Stimulated activated CD4-positive, alpha-beta T cell treated with anti-CD3 and anti-CD28 coated beads, TNF-alpha, amount 100 ng/mL, for 24 hours (primary cell): Measurements from ENCODE around the gene E2F6.
A peak's percentile ranks its signal among the peaks of the same experiment; 100 is the strongest.

Experiments
- DNase-seq, 3 experiments: peaks; one replicate each; pipeline ENCODE4 v3.0.0-alpha.2; 2020; ENCODE audit warnings: low read depth in 3 of 3

Gene E2F6

DNA sequence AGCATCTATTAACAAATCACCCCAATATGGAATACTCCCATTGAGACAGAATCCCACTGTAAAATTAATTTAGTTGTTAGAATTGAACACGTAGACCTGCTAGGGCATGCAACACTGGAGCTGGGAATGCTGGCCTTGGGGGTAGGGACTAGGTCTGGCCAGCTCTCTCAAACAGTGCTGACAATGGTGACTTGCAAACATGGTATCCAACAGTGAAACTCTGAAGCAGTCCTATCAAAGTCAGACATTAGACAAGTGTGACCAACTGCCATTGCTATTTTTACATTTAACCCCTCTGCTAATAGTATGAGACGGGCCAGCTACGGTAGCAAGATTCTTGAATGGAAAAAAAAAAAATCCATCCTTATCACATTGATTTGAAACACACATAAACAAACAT is 7.2 kb downstream of the E2F6 start:
- no peak for DNase-seq

GRCh38 chr2:11457935-11458334 is 8.0 kb downstream of the E2F6 start:
- no peak for DNase-seq

- DNase-seq = no peak
These were observed 9.7 kb downstream of the E2F6 start for GRCh38 chr2:11456251-11456650.

- DNase-seq = no peak
These were observed 11.1 kb downstream of the E2F6 start for GRCh38 chr2:11454824-11455223.

GRCh38 chr2:11450791-11451190 is 15.2 kb downstream of the E2F6 start:
- DNase-seq = no peak

DNA sequence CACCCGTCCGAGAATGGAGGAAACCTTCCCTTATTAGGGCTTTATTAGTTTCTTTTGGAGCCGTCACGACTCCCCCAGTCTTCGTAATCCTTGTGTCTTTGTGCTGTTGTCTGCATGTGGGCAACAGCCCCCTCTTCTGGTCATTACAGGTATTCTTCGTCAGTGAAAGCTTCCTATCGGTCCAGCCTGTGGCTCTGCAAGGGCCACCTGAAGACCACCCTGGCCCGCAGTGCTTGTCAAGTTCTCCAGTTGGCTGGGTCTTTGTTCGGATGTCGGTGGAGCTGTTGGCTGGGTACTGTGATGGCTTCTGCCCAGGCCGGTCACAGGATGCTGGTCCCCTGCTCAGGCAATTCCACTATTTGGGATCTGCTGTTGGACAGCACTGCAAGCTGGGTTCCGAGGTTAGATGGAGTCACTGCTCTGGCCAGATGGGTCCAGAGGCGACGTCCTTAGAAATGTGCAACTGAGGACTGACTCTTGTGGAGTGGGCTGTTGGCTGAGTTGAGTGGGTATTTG is 19.2 kb downstream of the E2F6 start:
- peak; percentile 17 to 23 (median 19) for DNase-seq

DNA sequence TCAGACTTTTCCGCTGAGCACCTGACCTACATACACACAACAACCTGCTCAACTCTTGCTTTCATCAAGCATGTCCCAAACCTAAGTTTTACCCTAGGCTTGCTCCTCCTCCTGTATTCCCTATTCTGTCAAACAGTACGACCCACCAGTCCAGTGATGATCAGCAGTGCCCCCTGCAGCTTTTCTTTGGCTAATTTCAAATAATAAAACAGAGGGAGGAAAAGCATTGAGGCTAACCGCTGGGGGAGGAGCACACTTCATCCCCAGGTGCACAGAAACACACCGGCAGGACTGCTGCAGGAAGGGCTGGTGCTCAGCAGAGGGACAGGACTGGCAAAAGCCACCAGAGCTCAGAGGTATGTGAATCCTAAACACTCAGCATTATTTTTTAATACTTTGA is 21.2 kb downstream of the E2F6 start:
- no peak for DNase-seq

GRCh38 chr2:11438555-11439080 is 27.3 kb downstream of the E2F6 start:
- no peak for DNase-seq

GRCh38 chr2:11437602-11438001 is 28.4 kb downstream of the E2F6 start:
- DNase-seq = no peak

DNA sequence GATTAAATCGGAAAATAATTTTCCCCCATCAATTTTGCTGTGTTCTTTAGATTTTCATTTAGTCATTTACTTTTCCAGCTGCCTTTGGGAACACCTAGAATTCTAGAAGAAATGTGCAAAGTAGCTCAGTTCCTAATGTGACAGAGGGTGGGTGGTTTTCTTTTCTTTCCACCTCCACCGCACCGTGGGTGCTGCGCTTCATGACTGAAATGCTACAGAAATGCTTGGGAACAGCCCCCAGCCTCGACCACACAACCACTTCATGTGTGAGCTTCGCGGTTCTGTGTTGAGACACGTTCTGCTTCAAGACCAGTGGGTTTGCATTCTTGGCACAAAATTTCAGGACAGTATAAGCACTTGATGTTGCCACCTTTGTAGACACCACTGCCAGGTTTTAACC is 30.9 kb downstream of the E2F6 start:
- DNase-seq = no peak

GRCh38 chr2:11434443-11434842 is 31.5 kb downstream of the E2F6 start:
- DNase-seq = no peak

- DNase-seq = no peak
These were observed 32.1 kb downstream of the E2F6 start for GRCh38 chr2:11433822-11434221.

- no peak for DNase-seq
These were observed 35.2 kb downstream of the E2F6 start for GRCh38 chr2:11430729-11431128.

DNA sequence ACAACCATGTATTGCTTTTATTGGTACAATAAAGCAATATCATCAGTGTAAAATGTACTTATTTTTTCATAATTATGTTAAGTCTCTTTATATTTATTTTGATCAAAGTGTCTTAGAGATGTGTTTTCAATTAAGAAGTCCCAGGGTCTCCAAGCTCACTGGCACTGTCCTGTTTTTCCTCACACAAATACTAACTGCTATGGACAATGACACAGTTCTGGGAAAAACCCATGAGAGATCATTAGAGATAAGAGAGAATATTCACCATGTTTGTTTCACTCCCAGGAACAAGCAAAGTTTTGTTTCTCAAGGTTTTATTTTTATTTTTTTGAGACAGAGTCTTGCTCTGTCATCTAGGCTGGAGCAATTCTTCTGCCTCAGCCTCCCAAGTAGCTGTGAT is 38.7 kb downstream of the E2F6 start:
- DNase-seq = no peak

- DNase-seq = no peak
These were observed 43.0 kb downstream of the E2F6 start for GRCh38 chr2:11422901-11423435.

DNA sequence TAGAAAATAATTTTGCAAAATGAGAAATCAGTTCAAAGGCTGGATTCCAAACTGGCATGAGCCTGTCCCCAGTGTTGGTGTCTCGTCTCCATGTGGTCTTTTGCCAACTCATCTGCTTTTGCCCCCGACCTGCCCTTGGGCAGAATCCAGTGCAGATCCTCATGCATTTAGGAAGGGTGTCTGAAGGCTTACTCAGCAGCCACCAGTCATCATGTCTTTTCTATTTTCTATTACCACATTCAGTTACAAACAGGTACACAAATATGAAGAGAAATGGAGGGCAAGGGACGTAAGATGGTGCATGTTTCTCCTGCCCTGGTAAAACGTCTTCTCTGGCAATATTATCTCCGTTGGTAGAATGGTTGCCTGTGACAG is 43.5 kb downstream of the E2F6 start:
- DNase-seq = no peak

- DNase-seq = no peak
These were observed 44.0 kb downstream of the E2F6 start for GRCh38 chr2:11421863-11422490.

GRCh38 chr2:11420671-11421070 is 45.3 kb downstream of the E2F6 start:
- no peak for DNase-seq

DNA sequence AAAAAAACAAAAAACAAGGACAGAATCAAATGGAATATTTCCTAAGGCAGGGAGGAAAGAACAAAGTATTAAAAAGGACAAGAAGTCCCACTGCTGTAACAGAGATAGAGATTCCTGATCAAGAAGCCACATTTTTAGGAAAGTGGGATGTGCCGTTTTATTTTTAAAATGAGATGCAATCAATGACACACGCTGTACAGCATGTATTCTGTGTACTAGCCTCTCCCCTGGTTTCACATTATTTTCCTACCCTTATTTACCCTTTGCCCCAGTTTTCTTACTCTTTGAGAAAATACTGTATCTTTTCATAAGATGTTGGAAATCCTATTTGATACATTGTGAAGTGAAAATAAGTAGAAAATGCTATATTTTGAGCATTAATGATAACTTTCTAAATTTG is 45.8 kb downstream of the E2F6 start:
- no peak for DNase-seq

DNA sequence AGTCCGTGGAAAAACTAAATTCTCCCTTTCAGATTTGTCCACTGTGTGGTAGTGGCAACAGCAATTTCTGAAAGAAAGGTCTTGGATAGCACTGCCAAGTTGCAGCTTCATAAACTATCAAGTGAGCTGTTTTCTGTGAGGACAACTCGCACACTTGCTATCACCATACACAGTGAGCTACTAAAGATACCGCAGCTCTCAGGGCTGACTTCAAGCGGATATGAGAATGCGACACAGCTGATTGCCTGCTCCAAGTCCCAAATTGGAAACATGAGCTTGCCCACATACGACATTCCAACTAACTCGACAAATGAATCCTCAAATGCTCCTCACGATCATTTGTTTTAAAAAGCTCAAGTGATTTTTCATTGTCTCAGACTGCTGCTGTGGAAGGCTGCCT is 46.2 kb downstream of the E2F6 start:
- DNase-seq = no peak

DNA sequence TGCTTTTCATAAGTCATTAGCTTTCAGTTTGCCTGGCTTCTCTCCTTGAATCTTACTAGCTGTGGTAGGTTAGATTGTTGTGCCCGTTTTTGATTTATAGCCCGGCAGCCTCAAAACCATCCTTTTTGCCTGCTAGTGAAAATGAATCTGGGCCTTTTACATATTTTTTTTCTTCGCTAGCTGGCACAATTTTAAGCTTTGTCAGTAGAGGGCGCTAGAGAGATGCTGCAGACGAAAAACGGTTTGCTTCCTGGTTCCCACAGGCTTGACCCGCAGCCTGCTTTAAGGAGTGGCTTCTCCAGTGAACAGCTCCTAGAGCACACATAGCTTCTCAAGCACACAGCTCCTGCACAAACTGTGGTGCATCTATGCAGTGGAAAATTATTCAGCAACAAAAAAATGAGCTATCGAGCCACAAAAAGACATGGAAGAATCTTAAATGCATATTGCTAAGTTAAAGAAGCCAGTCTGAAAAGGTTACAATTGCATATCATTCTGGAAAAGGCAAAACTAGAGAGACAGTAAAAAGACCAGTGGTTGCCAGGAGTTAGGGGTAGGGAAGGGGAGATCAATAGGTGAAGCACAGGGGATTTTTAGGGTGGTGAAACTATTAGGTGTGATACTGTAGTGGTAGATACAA is 47.9 kb downstream of the E2F6 start:
- DNase-seq = no peak

- no peak for DNase-seq
These were observed 49.0 kb downstream of the E2F6 start for GRCh38 chr2:11416931-11417330.

DNA sequence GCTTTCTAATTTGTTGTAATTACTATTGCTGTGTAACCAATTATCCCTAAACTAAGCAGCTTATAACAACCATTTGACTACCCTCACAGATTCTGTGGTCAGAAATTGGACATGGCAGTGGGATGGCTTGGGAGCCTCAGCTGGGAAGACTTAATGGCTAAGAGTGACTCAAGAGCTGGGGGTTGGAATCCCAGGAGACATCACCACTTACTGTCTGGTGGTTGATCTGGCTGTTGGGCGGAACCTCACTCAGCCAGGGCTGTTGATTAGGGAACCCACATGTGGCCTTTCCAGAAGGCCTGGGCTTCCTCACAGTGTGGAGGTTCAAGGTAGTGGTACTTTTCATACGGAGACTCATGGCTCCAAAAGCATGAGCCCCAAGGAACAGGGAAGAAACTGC is 49.8 kb downstream of the E2F6 start:
- DNase-seq = no peak
